ENCODE measurements around the gene CEP170.

DNA sequence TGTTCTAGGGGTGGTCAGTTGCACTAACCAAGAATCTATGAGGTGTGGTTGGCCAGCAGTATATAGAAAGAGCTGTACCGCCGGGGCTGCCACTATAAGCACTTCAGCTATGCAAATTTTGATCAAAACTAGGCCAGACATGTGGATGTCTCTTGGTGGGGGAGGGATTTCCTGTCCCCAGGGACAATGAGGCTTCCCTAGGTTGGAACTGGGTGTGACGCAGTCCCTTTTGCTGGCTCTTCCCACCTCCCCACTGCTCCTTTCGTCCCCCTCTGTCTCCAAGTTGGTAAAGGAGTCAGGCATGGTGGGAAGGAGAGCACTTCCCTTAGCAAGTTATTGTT is 14.3 kb upstream of the CEP170 start:
- TF ChIP-seq, protein P1, sequence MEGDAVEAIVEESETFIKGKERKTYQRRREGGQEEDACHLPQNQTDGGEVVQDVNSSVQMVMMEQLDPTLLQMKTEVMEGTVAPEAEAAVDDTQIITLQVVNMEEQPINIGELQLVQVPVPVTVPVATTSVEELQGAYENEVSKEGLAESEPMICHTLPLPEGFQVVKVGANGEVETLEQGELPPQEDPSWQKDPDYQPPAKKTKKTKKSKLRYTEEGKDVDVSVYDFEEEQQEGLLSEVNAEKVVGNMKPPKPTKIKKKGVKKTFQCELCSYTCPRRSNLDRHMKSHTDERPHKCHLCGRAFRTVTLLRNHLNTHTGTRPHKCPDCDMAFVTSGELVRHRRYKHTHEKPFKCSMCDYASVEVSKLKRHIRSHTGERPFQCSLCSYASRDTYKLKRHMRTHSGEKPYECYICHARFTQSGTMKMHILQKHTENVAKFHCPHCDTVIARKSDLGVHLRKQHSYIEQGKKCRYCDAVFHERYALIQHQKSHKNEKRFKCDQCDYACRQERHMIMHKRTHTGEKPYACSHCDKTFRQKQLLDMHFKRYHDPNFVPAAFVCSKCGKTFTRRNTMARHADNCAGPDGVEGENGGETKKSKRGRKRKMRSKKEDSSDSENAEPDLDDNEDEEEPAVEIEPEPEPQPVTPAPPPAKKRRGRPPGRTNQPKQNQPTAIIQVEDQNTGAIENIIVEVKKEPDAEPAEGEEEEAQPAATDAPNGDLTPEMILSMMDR (optimal IDR thresholded peaks at IDR 0.05 in 1 of 3, IDR thresholded peaks at IDR 0.05 in 1 of 3, conservative IDR thresholded peaks at IDR 0.05 in 1 of 3; ENCODE audit: extremely low read depth in 1 of 3, insufficient read depth in 2 of 3, low read length in 3 of 3) = no peak
- TF ChIP-seq EZH2 (IDR thresholded peaks at IDR 0.05; ENCODE audit: low read length) = no peak

All from keratinocyte (primary cell).